HUDEP-2 (cell line): Measurements from ENCODE around the gene NRP1.
"Not testable (repeated sequence)": the region's sequence is repeated elsewhere in the genome, so short reads cannot be mapped to it uniquely, and the experiment has no call there.

ENCODE experiments used
- DNase-seq, 76 experiments: peaks; one replicate each; lab custom pipeline; 2025; ENCODE audit not compliant: unreplicated experiment in 76 of 76; lab: John Stamatoyannopoulos, UW

Gene NRP1

GRCh38 chr10:33222304-33222703 lies 112.2 kb downstream of the NRP1 start:
- not testable (repeated sequence) for DNase-seq

DNA sequence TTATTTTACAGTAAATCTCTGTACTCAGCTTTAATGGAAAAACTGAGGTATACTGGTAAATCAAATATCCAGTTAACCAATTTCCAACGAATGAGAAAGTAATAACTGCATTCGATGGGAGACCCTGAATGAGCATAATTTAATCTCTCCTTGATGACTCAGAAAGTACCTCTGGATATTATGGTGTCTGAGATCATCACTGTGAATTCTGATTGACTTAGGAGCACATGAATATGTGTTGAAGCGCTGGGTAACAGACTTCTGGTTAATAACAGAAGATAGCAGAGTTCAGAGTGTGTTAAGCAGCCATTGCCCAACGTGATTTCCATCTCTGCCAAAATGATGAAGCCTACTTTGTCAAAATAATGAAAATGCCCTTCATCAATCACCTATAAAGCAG lies 116.6 kb downstream of the NRP1 start:
- no peak for DNase-seq

DNA sequence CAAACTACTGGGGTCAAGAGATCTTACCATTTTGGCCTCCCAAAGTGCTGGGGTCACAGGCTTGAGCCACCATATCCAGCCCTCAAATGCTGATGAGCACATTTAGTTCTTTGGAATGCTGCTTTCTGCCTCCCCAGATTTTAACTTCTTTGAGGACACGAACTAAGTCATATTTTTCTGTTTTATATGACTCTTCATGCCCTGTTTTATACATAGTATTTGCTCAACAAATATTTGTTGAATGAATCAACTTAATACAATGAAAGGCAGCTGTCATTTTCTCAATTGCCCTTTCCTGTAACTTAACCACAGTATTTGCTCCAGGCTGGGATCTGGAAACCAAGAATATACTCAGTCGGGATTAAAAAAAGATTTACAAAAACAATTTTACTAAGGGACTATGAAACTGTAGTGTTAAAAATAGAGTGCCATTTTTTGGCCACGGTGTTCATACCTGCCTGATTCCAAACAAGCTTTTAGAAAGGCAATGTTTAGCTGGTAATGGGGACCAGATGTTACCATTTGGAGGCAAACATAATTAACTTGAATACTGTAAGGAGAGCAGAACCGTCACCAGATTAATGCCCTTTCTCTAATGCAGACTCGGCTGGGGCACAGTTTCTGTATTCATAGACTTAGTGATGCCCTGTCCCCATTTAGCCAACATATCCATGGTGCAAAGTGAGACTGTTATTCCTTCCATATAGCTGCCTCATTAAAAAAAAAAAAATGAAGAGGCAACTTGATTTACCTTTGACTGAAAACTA lies 117.6 kb downstream of the NRP1 start:
- no peak for DNase-seq

GRCh38 chr10:33215635-33216034 lies 118.8 kb downstream of the NRP1 start:
- no peak for DNase-seq

DNA sequence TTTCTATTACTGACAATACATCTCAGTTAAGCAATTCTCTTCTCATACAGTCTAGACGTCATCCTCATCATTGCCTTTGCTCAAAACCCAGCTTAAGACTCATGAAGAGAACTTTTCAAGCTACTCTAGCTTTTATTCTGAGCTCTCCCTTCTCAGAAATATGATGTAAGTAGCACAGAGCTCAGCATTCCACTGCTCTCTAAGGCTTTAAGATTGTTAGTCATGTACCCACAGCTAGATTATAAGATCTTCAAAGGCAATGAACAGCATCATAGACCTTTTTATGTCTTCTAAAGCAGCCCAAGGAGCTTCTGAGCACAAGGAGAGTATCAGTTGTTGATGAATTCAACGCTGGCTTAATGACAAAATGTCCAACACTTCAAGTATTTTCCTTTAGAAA lies 119.3 kb downstream of the NRP1 start:
- no peak for DNase-seq

DNA sequence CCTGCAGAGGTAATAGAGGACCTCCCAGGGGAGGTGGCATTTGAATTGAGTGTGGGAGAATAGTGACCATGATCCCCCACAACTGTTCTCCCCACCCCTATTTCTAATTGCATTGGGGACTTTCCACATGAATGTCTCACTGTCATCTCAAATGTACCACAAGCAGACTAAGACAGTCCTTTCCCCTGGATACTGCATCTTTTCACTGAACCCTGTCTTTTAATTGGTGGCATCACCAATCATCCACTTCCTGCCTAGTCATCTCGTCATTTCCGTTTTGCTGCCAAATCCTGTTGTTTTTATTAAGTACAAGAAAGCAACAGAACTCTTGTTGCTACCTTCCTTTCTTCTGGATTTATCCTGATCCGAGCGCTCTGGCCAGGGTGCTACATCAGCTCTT lies 120.3 kb downstream of the NRP1 start:
- no peak for DNase-seq

DNA sequence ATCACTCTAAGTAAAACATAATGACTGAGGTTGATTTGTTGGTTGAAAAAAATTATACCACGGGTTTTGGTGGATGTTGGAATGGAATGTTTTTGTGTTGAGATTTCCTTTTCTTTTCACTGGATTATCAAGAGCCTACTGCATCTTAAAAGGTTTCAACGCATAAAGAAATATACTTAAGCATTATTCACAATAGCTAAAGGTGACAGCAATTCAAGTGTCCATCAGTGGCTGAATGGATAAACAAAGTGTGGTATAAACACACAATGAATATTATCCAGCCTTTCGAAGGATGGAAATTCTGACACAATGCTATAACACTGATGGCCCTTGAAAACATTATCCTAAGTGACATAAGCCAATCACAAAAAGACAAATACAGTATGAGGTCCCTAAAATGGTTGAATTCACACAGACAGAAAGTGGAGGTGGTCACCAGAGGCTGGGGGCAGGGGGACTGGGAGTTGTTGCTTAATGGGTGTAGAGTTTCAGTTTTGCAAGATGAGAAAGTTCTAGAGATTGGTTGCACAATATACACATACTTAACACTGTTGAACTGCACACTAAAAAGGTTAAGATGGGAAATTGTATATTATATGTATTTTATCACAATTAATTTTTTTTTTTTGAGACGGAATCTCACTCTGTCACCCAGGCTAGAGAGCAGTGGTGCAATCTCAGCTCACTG lies 122.3 kb downstream of the NRP1 start:
- DNase-seq = no peak

- DNase-seq = no peak
These were observed 123.2 kb downstream of the NRP1 start for GRCh38 chr10:33211106-33211878.

DNA sequence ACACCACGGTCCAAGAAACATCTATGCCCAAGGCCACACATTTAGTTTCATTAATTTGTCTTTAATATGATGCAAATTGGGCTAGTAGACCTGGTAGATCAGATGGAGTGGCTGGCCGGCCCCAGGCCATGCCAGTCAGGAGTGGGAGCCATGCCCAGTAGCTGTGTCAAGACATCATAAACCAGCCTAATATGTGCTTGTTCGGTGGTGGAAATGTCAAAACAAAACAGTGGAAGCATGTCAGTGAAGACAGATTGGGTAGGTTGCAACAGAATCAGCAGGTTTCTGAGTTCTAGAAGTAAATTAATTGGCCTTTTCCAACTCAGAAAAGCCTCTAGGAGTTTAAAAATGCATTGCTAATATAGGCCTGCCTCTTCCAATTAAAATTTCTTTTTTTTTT lies 124.7 kb downstream of the NRP1 start:
- no peak for DNase-seq

DNA sequence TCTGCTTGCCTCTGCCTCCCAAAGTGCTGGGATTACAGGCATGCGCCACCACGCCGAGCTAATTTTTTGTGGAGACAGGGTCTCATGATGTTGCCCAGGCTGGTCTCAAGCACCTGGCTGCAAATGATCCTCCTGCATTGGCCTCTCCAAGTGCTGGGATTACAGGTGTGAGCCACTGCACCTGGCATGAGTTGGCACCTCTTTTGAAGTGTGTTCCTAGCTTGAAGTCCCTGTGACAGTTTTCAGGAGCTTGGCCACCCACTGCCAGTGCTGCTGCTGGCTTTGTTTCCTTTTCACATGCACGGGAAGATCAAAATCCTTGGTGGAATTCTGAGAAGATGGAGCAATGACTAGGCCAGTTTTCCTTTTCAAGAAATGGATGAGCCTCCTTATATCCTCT lies 126.3 kb downstream of the NRP1 start:
- DNase-seq = no peak

- DNase-seq = no peak
These were observed 130.4 kb downstream of the NRP1 start for GRCh38 chr10:33204031-33204430.

- DNase-seq = no peak
These were observed 132.5 kb downstream of the NRP1 start for GRCh38 chr10:33201971-33202370.

- no peak for DNase-seq
These were observed 133.2 kb downstream of the NRP1 start for GRCh38 chr10:33201056-33201780.

GRCh38 chr10:33199731-33200232 lies 134.7 kb downstream of the NRP1 start:
- DNase-seq = no peak

DNA sequence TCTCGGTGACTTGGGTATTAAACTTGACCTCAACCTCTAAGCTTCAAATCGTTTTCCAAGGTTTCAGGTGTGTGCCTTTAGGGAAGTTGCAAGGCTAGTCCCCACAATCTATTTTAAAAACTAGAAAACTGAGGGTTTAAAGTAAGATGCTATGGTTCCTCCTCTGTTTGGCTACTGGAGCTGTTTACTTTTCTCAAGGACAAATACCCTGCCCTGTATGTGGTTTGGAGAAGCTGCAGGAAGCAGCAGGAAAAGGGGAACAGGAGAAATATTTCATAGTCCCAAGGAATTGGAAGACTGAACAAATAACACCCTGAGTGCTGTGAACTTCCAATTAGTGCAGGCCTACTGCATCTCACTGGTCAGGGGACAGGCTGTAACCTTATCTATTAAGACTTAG lies 135.9 kb downstream of the NRP1 start:
- DNase-seq = no peak

- DNase-seq = no peak
These were observed 137.6 kb downstream of the NRP1 start for GRCh38 chr10:33196710-33197491.

GRCh38 chr10:33196377-33196706 lies 138.1 kb downstream of the NRP1 start:
- DNase-seq = no peak

GRCh38 chr10:33195608-33196376 lies 138.7 kb downstream of the NRP1 start:
- no peak for DNase-seq
